Peyer's patch (tissue), 4 donors: ENCODE data around the gene DHCR24. TPM values are rescaled to one million over a fixed set of nuclear protein-coding genes. Genes with fewer than 3 reads are reported as not detected.

Experiments
- DNase-seq, 3 donors: peaks; one replicate each; pipeline ENCODE4 v3.0.0-alpha.2; 2017 to 2019
- H3K27ac ChIP-seq, 4 donors: fragments of 200-600 bp; sonication (generic); one replicate each; pipeline ENCODE4 v1.5.1; 2016 to 2019
- H3K27me3 ChIP-seq, 2 donors: fragments of 200-600 bp; sonication (generic); one replicate each; pipeline ENCODE4 v1.5.1; 2019
- H3K36me3 ChIP-seq, 3 donors: fragments of 200-600 bp; sonication (generic); one replicate each; pipeline ENCODE4 v1.5.1; 2016 to 2019
- H3K4me1 ChIP-seq, 4 donors: fragments of 200-600 bp; sonication (generic); one replicate each; pipeline ENCODE4 v1.5.1; 2016 to 2019
- H3K4me3 ChIP-seq, 4 donors: fragments of 200-600 bp; sonication (generic); 1 replicate in 3 of 4; 2 replicates in 1 of 4; pipeline ENCODE4 v1.5.1; 2016 to 2019; ENCODE audit warnings: mild to moderate bottlenecking in 1 of 4
- H3K9me3 ChIP-seq, 4 donors: fragments of 200-600 bp; sonication (generic); one replicate each; pipeline ENCODE4 v1.5.1; 2016 to 2019; ENCODE audit warnings: mild to moderate bottlenecking in 1 of 4
- CTCF ChIP-seq, 6 experiments: fragments of 450-650 bp in 4 of 6; fragments of 200-600 bp in 2 of 6; sonication (generic) in 1 of 6; IDR thresholded peaks; one replicate each; pipeline ENCODE4 v1.5.1; 2017 to 2019; ENCODE audit warnings: antibody characterized with exemption in 6 of 6, mild to moderate bottlenecking in 3 of 6, moderate library complexity in 1 of 6
- POLR2A ChIP-seq, 2 donors: fragments of 450-650 bp; IDR thresholded peaks; one replicate each; pipeline ENCODE4 v1.5.1; 2017; ENCODE audit warnings: antibody characterized with exemption in 2 of 2, mild to moderate bottlenecking in 2 of 2, moderate library complexity in 2 of 2
- total RNA-seq, 4 donors: library from RNA; depleted of rRNA; stranded (reverse); fragments of >200 nt; gene quantifications; one replicate each; pipeline ENCODE4 v1.1.0, GENCODE V29; 2016

The DHCR24 gene
- total RNA-seq, 4 donors from 2014 or later, result 15.7 to 119 (median 110) TPM

DNA sequence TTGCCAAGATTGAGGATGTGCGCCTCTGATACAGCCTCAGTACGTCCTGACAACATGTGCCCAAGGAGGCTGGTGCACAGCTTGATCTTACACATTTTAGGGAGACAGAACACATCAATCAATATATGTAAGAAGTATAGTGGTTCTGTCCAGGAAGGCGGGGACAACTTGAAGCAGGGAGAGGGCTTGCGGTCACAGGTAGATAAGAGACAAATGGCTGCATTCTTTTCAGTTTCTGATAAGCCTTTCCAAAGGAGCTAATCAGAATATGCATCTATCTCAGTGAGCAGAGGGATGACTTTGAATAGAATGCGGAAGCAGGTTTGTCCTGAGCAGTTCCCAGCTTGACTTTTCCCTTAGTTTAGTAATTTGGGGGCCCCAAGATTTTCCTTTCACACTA lies 10.2 kb downstream of the DHCR24 start:
- no peak overlapping the region for H3K27ac ChIP-seq
- H3K4me1 ChIP-seq, result no peaks in the 10 kb centered on the region
- DNase-seq, result no peak
- peaks cover 0 to 42% (median 0%) of the 10 kb centered on the region in 3 donors for H3K36me3 ChIP-seq
- H3K9me3 ChIP-seq, result no peaks in the 10 kb centered on the region
- no peaks in the 10 kb centered on the region for H3K27me3 ChIP-seq
- TF ChIP-seq POLR2A (IDR thresholded peaks at IDR 0.05) (no peak), CTCF (IDR thresholded peaks at IDR 0.05) (no peak)
- H3K4me3 ChIP-seq, result no peak overlapping the region

DNA sequence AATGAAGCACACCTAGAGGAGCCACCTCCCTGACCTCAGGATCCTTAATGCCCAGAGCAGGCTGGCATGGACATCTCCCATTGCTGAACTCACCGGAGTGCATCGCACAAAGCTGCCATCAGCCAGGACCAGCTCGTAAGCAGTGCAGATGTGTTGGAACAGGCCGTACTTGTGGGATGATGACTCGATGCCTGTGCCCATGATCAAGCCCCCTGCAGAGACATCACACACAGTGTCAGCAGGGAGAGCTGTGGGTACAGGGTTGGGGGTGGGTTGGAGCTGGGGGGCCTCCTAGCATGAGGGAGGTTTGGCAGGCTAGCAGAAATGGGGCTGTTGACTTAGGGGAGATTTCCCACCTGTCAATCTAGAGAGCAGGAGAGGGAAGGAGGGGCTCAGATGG lies 12.0 kb downstream of the DHCR24 start:
- no peak overlapping the region for H3K27ac ChIP-seq
- H3K4me1 ChIP-seq, result no peaks in the 10 kb centered on the region
- H3K36me3 ChIP-seq, result peaks cover 0 to 58% (median 0%) of the 10 kb centered on the region in 3 donors
- DNase-seq, result no peak
- H3K27me3 ChIP-seq, result no peaks in the 10 kb centered on the region
- no peak for TF ChIP-seq CTCF (IDR thresholded peaks at IDR 0.05)
- no peak for TF ChIP-seq POLR2A (IDR thresholded peaks at IDR 0.05)
- no peak overlapping the region for H3K4me3 ChIP-seq
- no peaks in the 10 kb centered on the region for H3K9me3 ChIP-seq

- Histone ChIP-seq H3K4me3 (no peak overlapping the region), H3K4me1 (no peaks in the 10 kb centered on the region), H3K9me3 (no peaks in the 10 kb centered on the region), H3K27me3 (no peaks in the 10 kb centered on the region), H3K36me3 (peaks cover 0 to 58% (median 0%) of the 10 kb centered on the region in 3 donors), H3K27ac (no peak overlapping the region)
- DNase-seq, result no peak
- TF ChIP-seq POLR2A (IDR thresholded peaks at IDR 0.05) (no peak), CTCF (IDR thresholded peaks at IDR 0.05) (no peak)
These were observed 12.7 kb downstream of the DHCR24 start for GRCh38 chr1:54874079-54874830.

DNA sequence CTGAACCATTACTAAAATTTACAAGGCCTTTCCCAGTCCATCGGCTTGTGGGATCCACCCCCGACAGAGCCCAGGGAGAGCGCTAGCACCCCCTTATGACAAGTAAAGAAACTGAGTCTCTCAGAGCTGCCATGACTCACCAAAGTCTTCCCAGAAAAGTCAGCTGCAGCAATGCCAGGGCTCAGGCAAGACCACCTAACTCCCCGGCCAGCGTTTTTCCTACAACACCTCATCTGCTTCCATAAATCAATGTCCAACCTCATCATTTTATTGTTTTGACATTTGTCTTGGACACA lies 15.0 kb downstream of the DHCR24 start:
- Histone ChIP-seq H3K36me3 (peaks cover 0 to 66% (median 0%) of the 10 kb centered on the region in 3 donors), H3K9me3 (no peaks in the 10 kb centered on the region), H3K27ac (no peak overlapping the region), H3K27me3 (no peaks in the 10 kb centered on the region), H3K4me1 (no peaks in the 10 kb centered on the region), H3K4me3 (no peak overlapping the region)
- TF ChIP-seq POLR2A (IDR thresholded peaks at IDR 0.05) (no peak), CTCF (IDR thresholded peaks at IDR 0.05) (no peak)
- no peak for DNase-seq

DNA sequence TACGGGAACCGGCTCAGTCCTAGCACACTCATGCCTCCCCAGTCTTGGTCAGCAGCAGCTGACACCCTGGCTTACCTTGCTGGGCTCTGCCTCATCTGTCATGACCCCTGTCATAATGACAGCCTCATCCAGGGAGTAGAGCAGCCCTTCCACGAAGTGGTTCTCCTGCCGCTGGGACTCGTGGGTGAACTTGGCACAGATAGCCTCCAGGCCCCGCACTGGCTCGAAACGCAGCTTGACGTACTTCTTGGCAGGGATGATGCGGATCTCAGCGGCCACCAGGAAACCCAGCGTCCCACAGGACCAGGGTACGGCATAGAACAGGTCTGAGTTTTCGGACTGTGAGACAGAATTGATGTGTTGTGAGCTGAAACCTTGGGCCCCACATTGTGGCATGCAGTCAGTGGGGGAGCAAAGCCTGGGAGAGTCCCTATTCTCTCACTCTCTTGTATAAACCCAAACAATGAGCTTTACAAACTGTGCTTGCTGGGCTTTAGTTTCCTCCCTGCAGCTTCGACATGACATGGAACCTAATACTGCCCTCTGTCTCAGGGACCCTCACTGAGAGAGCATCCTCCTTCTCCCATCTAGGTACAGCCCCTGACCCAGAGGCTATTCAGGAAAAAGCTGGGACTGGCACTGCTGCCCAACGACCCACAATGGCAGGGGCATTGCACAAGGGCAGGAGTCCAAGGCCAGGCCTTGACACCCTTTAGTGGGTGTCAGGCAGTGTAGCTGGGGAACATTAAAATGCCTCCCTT lies 15.5 kb downstream of the DHCR24 start:
- Histone ChIP-seq H3K36me3 (peaks cover 0 to 71% (median 0%) of the 10 kb centered on the region in 3 donors), H3K4me3 (no peak overlapping the region), H3K27ac (no peak overlapping the region), H3K4me1 (no peaks in the 10 kb centered on the region), H3K27me3 (no peaks in the 10 kb centered on the region), H3K9me3 (no peaks in the 10 kb centered on the region)
- TF ChIP-seq CTCF (IDR thresholded peaks at IDR 0.05) (no peak), POLR2A (IDR thresholded peaks at IDR 0.05) (no peak)
- DNase-seq, result no peak
